H9 (cell line): ENCODE measurements around the gene TRPM5. TPM values are rescaled to one million over a fixed set of nuclear protein-coding genes. Genes with fewer than 3 reads are reported as not detected.

Experiments used
- DNase-seq: peaks from one replicate; pipeline ENCODE4 v3.0.0-alpha.2; 2017
- H2AFZ ChIP-seq: one replicate; pipeline ENCODE4 v1.6.1; 2013; ENCODE audit warnings: mild to moderate bottlenecking, low read length, control low read depth, moderate library complexity
- H2AK5ac ChIP-seq: 2 replicates; pipeline ENCODE4 v1.6.1; 2013; ENCODE audit warnings: low read length, control low read depth, mixed read lengths; ENCODE audit not compliant: insufficient read length
- H2BK120ac ChIP-seq: one replicate; pipeline ENCODE4 v1.6.1; 2013; ENCODE audit warnings: low read depth, mild to moderate bottlenecking, low read length, control low read depth, inconsistent platforms; ENCODE audit not compliant: poor library complexity, severe bottlenecking
- H2BK12ac ChIP-seq: 2 replicates; pipeline ENCODE4 v1.6.1; 2013; ENCODE audit warnings: low read length, control low read depth, mixed read lengths, low read depth; ENCODE audit not compliant: insufficient read length
- H2BK15ac ChIP-seq: 2 replicates; pipeline ENCODE4 v1.6.1; 2013; ENCODE audit warnings: low read depth, low read length, control low read depth
- H2BK20ac ChIP-seq: one replicate; pipeline ENCODE4 v1.6.1; 2013; ENCODE audit warnings: low read depth, mild to moderate bottlenecking, low read length, control low read depth, inconsistent platforms; ENCODE audit not compliant: poor library complexity, severe bottlenecking
- H2BK5ac ChIP-seq: 2 replicates; pipeline ENCODE4 v1.6.1; 2013; ENCODE audit warnings: low read length, control low read depth, mixed read lengths; ENCODE audit not compliant: insufficient read length
- H3K14ac ChIP-seq: 2 replicates; pipeline ENCODE4 v1.6.1; 2013; ENCODE audit warnings: low read length, control low read depth; ENCODE audit not compliant: insufficient read depth
- H3K18ac ChIP-seq: 2 replicates; pipeline ENCODE4 v1.6.1; 2013; ENCODE audit warnings: low read depth, mild to moderate bottlenecking, mixed read lengths, low read length, control low read depth; ENCODE audit not compliant: insufficient read length
- H3K23ac ChIP-seq: 2 replicates; pipeline ENCODE4 v1.6.1; 2013; ENCODE audit warnings: low read length, control low read depth, mixed read lengths, low read depth; ENCODE audit not compliant: insufficient read length
- H3K23me2 ChIP-seq: 2 replicates; pipeline ENCODE4 v1.6.1; 2013; ENCODE audit warnings: low read depth, mild to moderate bottlenecking, mixed read lengths, low read length, control low read depth; ENCODE audit not compliant: insufficient read length, poor library complexity, severe bottlenecking
- H3K27ac ChIP-seq: 2 replicates; pipeline ENCODE4 v1.5.1; 2013; ENCODE audit warnings: low read length, control low read depth, mixed read lengths, low read depth; ENCODE audit not compliant: insufficient read length
- H3K27me3 ChIP-seq: 2 replicates; pipeline ENCODE4 v1.6.1; 2013; ENCODE audit warnings: low read length, control low read depth, inconsistent platforms; ENCODE audit not compliant: insufficient read depth
- H3K4ac ChIP-seq: 2 replicates; pipeline ENCODE4 v1.6.1; 2013; ENCODE audit warnings: low read depth, mild to moderate bottlenecking, control low read depth, inconsistent platforms, low read length, moderate library complexity
- H3K4me1 ChIP-seq: 2 replicates; pipeline ENCODE4 v1.6.1; 2013; ENCODE audit warnings: low read length, control low read depth, inconsistent platforms; ENCODE audit not compliant: insufficient read depth
- H3K4me2 ChIP-seq: 2 replicates; pipeline ENCODE4 v1.6.1; 2013; ENCODE audit warnings: low read length, control low read depth, mixed read lengths; ENCODE audit not compliant: insufficient read length, insufficient read depth
- H3K56ac ChIP-seq: 2 replicates; pipeline ENCODE4 v1.6.1; 2013; ENCODE audit warnings: low read depth, mild to moderate bottlenecking, mixed read lengths, low read length, control low read depth; ENCODE audit not compliant: insufficient read length
- H3K79me1 ChIP-seq: 2 replicates; pipeline ENCODE4 v1.6.1; 2013; ENCODE audit warnings: low read depth, mild to moderate bottlenecking, moderate library complexity, low read length, control low read depth, inconsistent platforms; ENCODE audit not compliant: insufficient read depth, poor library complexity, severe bottlenecking
- H3K79me2 ChIP-seq: 2 replicates; pipeline ENCODE4 v1.6.1; 2013; ENCODE audit warnings: low read length, control low read depth, inconsistent platforms; ENCODE audit not compliant: insufficient read depth
- H3K9ac ChIP-seq: 2 replicates; pipeline ENCODE4 v1.6.1; 2013; ENCODE audit warnings: low read length, control low read depth, mixed read lengths; ENCODE audit not compliant: insufficient read length; ENCODE audit errors: extremely low read depth
- H3K9me3 ChIP-seq: one replicate; pipeline ENCODE4 v1.6.1; 2013; ENCODE audit warnings: low read depth, low read length, inconsistent platforms; ENCODE audit not compliant: control insufficient read depth
- H3T11ph ChIP-seq: one replicate; pipeline ENCODE4 v1.6.1; 2013; ENCODE audit warnings: mild to moderate bottlenecking, low read length, control low read depth, inconsistent platforms
- H4K20me1 ChIP-seq: one replicate; pipeline ENCODE4 v1.6.1; 2013; ENCODE audit not compliant: control insufficient read depth, insufficient read length, insufficient read depth
- H4K5ac ChIP-seq: 2 replicates; pipeline ENCODE4 v1.6.1; 2013; ENCODE audit warnings: low read depth, mild to moderate bottlenecking, mixed read lengths, low read length, control low read depth; ENCODE audit not compliant: insufficient read length
- H4K8ac ChIP-seq: replicated peaks from 2 replicates; pipeline ENCODE4 v1.6.1; 2013; ENCODE audit warnings: low read length, control low read depth, mixed read lengths, low read depth; ENCODE audit not compliant: insufficient read length
- H4K91ac ChIP-seq: 2 replicates; pipeline ENCODE4 v1.6.1; 2013; ENCODE audit warnings: low read depth, mild to moderate bottlenecking, moderate library complexity, mixed read lengths, low read length, control low read depth; ENCODE audit not compliant: insufficient read length
- H3K27ac Mint-ChIP-seq, 3 experiments: 2 replicates in 2 of 3; 3 replicates in 1 of 3; pipeline ENCODE4 v1.8.0; 2020 to 2021; ENCODE audit warnings: mixed read lengths in 3 of 3, mild to moderate bottlenecking in 1 of 3, moderate library complexity in 1 of 3
- H3K27me3 Mint-ChIP-seq: 2 replicates; pipeline ENCODE4 v1.8.0; 2021; ENCODE audit warnings: low read depth, mild to moderate bottlenecking, moderate library complexity, mixed read lengths
- H3K36me3 Mint-ChIP-seq, 3 experiments: 2 replicates in 2 of 3; 3 replicates in 1 of 3; pipeline ENCODE4 v1.8.0; 2020 to 2021; ENCODE audit warnings: low read depth in 3 of 3, mixed read lengths in 3 of 3; ENCODE audit not compliant: insufficient read depth in 1 of 3
- H3K4me1 Mint-ChIP-seq, 2 experiments: 2 replicates each; pipeline ENCODE4 v1.8.0; 2020; ENCODE audit warnings: mixed read lengths in 2 of 2
- H3K4me3 Mint-ChIP-seq, 2 experiments: 2 replicates in 1 of 2; 3 replicates in 1 of 2; pipeline ENCODE4 v1.8.0; 2020 to 2021; ENCODE audit warnings: mild to moderate bottlenecking in 2 of 2, mixed read lengths in 2 of 2, moderate library complexity in 1 of 2
- H3K9me3 Mint-ChIP-seq, 2 experiments: 2 replicates in 1 of 2; 3 replicates in 1 of 2; pipeline ENCODE4 v1.8.0; 2020; ENCODE audit warnings: mild to moderate bottlenecking in 2 of 2, mixed read lengths in 2 of 2, moderate library complexity in 1 of 2
- CTCF ChIP-seq: fragments of 200-600 bp; sonication (generic); conservative IDR thresholded peaks from 3 replicates; pipeline ENCODE4 v1.8.0; 2021; ENCODE audit warnings: antibody characterized with exemption, mild to moderate bottlenecking
- WGBS: extraction: QIAGEN DNeasy Blood & Tissue Kit; methylation state at CpG from one replicate; pipeline ENCODE4 v1.1.7; 2013; ENCODE audit warnings: missing lambda C conversion rate, low lambda C conversion rate, mixed read lengths; ENCODE audit not compliant: insufficient read length; ENCODE audit errors: extremely low coverage; 5-methylcytosine and 5-hydroxymethylcytosine counted together
- total RNA-seq: library from RNA; stranded (reverse); gene quantifications from 2 replicates; pipeline ENCODE4 v1.2.1, GENCODE V29; 2021

TRPM5 gene
- total RNA-seq, 1 experiment from 2014 or later, result 0.09 TPM

GRCh38 chr11:2459016-2459725, 14.9 kb upstream of the TRPM5 start:
- H4K8ac ChIP-seq, result no peak overlapping the region
- no peak overlapping the region for H3K14ac ChIP-seq
- H3K79me2 ChIP-seq, result no peaks in the 10 kb centered on the region
- H3K27ac Mint-ChIP-seq, result no peak overlapping the region
- no peak overlapping the region for H3K4ac ChIP-seq
- H3K23ac ChIP-seq, result no peak overlapping the region
- no peaks in the 10 kb centered on the region for H3K79me1 ChIP-seq
- WGBS, result no CpG with 5 or more reads among the region's 20 CpGs
- H3K18ac ChIP-seq, result no peak overlapping the region
- H2BK120ac ChIP-seq, result no peak overlapping the region
- no peaks in the 10 kb centered on the region for H3K4me1 ChIP-seq
- H4K91ac ChIP-seq, result no peak overlapping the region
- no peaks in the 10 kb centered on the region for H3K9me3 ChIP-seq
- no peaks in the 10 kb centered on the region for H4K20me1 ChIP-seq
- H2BK20ac ChIP-seq, result no peak overlapping the region
- H3K9ac ChIP-seq, result no peak overlapping the region
- peaks cover 0 to 7% of the 10 kb centered on the region in 2 experiments; a peak in 2 of 5 replicates for H3K9me3 Mint-ChIP-seq
- no peaks in the 10 kb centered on the region for H3K4me1 Mint-ChIP-seq
- H3K27me3 ChIP-seq, result no peaks in the 10 kb centered on the region; the same call in 1 of the 2 replicates
- no peak overlapping the region for H3K4me2 ChIP-seq
- no peak for TF ChIP-seq CTCF
- DNase-seq, result no peak
- no peak overlapping the region for H3K27ac ChIP-seq
- H3K23me2 ChIP-seq, result no peaks in the 10 kb centered on the region
- H2BK15ac ChIP-seq, result no peak overlapping the region
- H2BK5ac ChIP-seq, result no peak overlapping the region
- no peaks in the 10 kb centered on the region for H3K36me3 Mint-ChIP-seq
- H3K4me3 Mint-ChIP-seq, result no peak overlapping the region
- no peak overlapping the region for H3T11ph ChIP-seq
- H4K5ac ChIP-seq, result no peak overlapping the region
- H2BK12ac ChIP-seq, result no peak overlapping the region
- H3K27me3 Mint-ChIP-seq, result peaks cover 69% of the 10 kb centered on the region
- H3K56ac ChIP-seq, result no peak overlapping the region
- no peak overlapping the region for H2AK5ac ChIP-seq
- H2AFZ ChIP-seq, result no peak overlapping the region
